Measurements from ENCODE around the gene BRCA1. TPM values are rescaled to one million over a fixed set of nuclear protein-coding genes. Genes with fewer than 3 reads are reported as not detected.
"Not testable (repeated sequence)": the region's sequence is repeated elsewhere in the genome, so short reads cannot be mapped to it uniquely, and the experiment has no call there.

BRCA1 gene
- total RNA-seq, 2 experiments from 2014 or later: 77.5 to 82.1 TPM

GRCh38 chr17:43136574-43136973 is 11.4 kb upstream of the BRCA1 start:
- CTCF ChIA-PET: not testable (repeated sequence)
- POLR2A ChIA-PET: interaction anchor here (0.7 kb wide), 1 partner anchor 10 kb away, joined by 3 read pairs; no protein-coding TSS in a partner anchor

GRCh38 chr17:43135454-43135819 is 10.3 kb upstream of the BRCA1 start:
- ChIA-PET CTCF (no interaction called here), POLR2A (no interaction called here)

- ChIA-PET CTCF (no interaction called here), POLR2A (no interaction called here)
Observed at GRCh38 chr17:43134774-43135453, 9.8 kb upstream of the BRCA1 start.

- POLR2A ChIA-PET, CTCF ChIA-PET: not testable (repeated sequence)
Observed at GRCh38 chr17:43133439-43133838, 8.3 kb upstream of the BRCA1 start.

- ChIA-PET CTCF (no interaction called here), POLR2A (no interaction called here)
Observed at GRCh38 chr17:43132117-43132516, 7.0 kb upstream of the BRCA1 start.

GRCh38 chr17:43129671-43130010 is 4.5 kb upstream of the BRCA1 start:
- POLR2A ChIA-PET: no interaction called here
- CTCF ChIA-PET: no interaction called here

GRCh38 chr17:43127333-43127876 is 2.2 kb upstream of the BRCA1 start:
- POLR2A ChIA-PET: not testable (repeated sequence)
- CTCF ChIA-PET: interaction anchor here (1.1 kb wide), 1 partner anchor 43 kb away, joined by 4 read pairs; no protein-coding TSS in a partner anchor

GRCh38 chr17:43126911-43127290 is 1.7 kb upstream of the BRCA1 start:
- ChIA-PET POLR2A (no interaction called here), CTCF (interaction anchor here (1.1 kb wide), 1 partner anchor 43 kb away, joined by 4 read pairs; no protein-coding TSS in a partner anchor)

GRCh38 chr17:43125967-43126910 is 1.1 kb upstream of the BRCA1 start:
- ChIA-PET CTCF (interaction anchor here (0.5 to 1.1 kb wide), 2 partner anchors 42 to 50 kb away, joined by 3 to 4 read pairs; no protein-coding TSS in a partner anchor), POLR2A (interaction anchor here (1.4 kb wide), 1 partner anchor 46 kb away, joined by 8 read pairs; no protein-coding TSS in a partner anchor)

GRCh38 chr17:43118679-43119615 is 6.2 kb downstream of the BRCA1 start:
- ChIA-PET POLR2A (interaction anchor here (0.6 kb wide), 1 partner anchor 35 kb away, joined by 3 read pairs; no protein-coding TSS in a partner anchor), CTCF (interaction anchor here (0.7 kb wide), 1 partner anchor 93 kb away, joined by 3 read pairs; no protein-coding TSS in a partner anchor)

GRCh38 chr17:43114151-43114552 is 11.0 kb downstream of the BRCA1 start:
- ChIA-PET POLR2A (no interaction called here), CTCF (interaction anchor here (0.8 kb wide), 1 partner anchor 75 kb away, joined by 3 read pairs; no protein-coding TSS in a partner anchor)

- ChIA-PET POLR2A (no interaction called here), CTCF (no interaction called here)
Observed at GRCh38 chr17:43106552-43106951, 18.6 kb downstream of the BRCA1 start.

GRCh38 chr17:43105146-43105545 is 20.0 kb downstream of the BRCA1 start:
- POLR2A ChIA-PET: no interaction called here

GRCh38 chr17:43104665-43105064 is 20.5 kb downstream of the BRCA1 start:
- ChIA-PET POLR2A (no interaction called here), CTCF (no interaction called here)

More at GRCh38 chr17:43105146-43105545, 20.0 kb downstream of the BRCA1 start:
- CTCF ChIA-PET: no interaction called here

- POLR2A ChIA-PET, CTCF ChIA-PET: not testable (repeated sequence)
Observed at GRCh38 chr17:43095364-43095763, 29.8 kb downstream of the BRCA1 start.

- CTCF ChIA-PET: interaction anchor here (0.6 kb wide), 1 partner anchor 1865 kb away, joined by 3 read pairs; no protein-coding TSS in a partner anchor
- POLR2A ChIA-PET: no interaction called here
Observed at GRCh38 chr17:43094129-43094835, 30.9 kb downstream of the BRCA1 start.

- CTCF ChIA-PET: no interaction called here
- POLR2A ChIA-PET: no interaction called here
Observed at GRCh38 chr17:43092901-43093300, 32.3 kb downstream of the BRCA1 start.

GRCh38 chr17:43090022-43090421 is 35.1 kb downstream of the BRCA1 start:
- POLR2A ChIA-PET: no interaction called here
- CTCF ChIA-PET: no interaction called here

GRCh38 chr17:43085474-43085873 is 39.7 kb downstream of the BRCA1 start:
- ChIA-PET CTCF (no interaction called here), POLR2A (no interaction called here)
